Measurements from ENCODE around the gene NDUFS4. TPM values are rescaled to one million over a fixed set of nuclear protein-coding genes. Genes with fewer than 3 reads are reported as not detected.
"Not testable (repeated sequence)": the region's sequence is repeated elsewhere in the genome, so short reads cannot be mapped to it uniquely, and the experiment has no call there.

Gene NDUFS4
- total RNA-seq, 2 experiments from 2014 or later: 52.2 to 69.1 TPM

DNA sequence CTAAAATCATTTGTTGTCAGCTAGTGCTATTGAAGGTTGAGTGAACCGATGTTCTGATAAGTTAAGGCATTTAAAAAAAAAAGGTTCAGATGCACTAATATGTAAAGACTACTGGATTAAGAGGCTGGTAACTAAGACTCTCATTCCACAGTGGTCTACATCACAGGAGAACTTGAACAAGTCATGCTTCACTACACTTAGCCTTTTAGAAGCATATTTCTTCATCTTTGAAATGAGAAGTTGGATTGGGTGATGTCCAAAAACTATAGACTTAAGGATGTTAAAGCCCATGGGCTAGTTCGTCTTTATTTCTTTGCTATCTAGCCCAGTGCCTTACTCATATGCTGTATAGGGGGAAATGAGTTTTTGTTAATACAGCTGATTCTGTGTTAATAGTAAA, 107.2 kb downstream of the NDUFS4 start:
- Mint-ChIP-seq H3K9me3 (ENCODE audit: low read depth) (peaks cover 17% of the 10 kb centered on the region), H3K27ac (no peak overlapping the region), H3K4me1 (no peaks in the 10 kb centered on the region), H3K36me3 (ENCODE audit: low read depth) (peaks cover 62% of the 10 kb centered on the region), H3K4me3 (no peak overlapping the region), H3K27me3 (no peaks in the 10 kb centered on the region)
- intact Hi-C loops (cut with DNase I, micrococcal nuclease): no loop called here
- ChIA-PET CTCF (no interaction called here), POLR2A (no interaction called here)
- no peak for ATAC-seq
- no peak for DNase-seq

- DNase-seq (no peak), ATAC-seq (no peak)
- Mint-ChIP-seq H3K4me1 (no peaks in the 10 kb centered on the region), H3K9me3 (ENCODE audit: low read depth) (no peaks in the 10 kb centered on the region), H3K4me3 (no peak overlapping the region), H3K27me3 (no peaks in the 10 kb centered on the region), H3K36me3 (ENCODE audit: low read depth) (peaks cover 43% of the 10 kb centered on the region), H3K27ac (no peak overlapping the region)
- ChIA-PET CTCF (interaction anchor here (0.6 kb wide), 1 partner anchor 154 kb away, joined by 4 read pairs; no protein-coding TSS in a partner anchor), POLR2A (no interaction called here)
- intact Hi-C loops (cut with DNase I, micrococcal nuclease): no loop called here
Observed at GRCh38 chr5:53671447-53671846, 111.0 kb downstream of the NDUFS4 start.

DNA sequence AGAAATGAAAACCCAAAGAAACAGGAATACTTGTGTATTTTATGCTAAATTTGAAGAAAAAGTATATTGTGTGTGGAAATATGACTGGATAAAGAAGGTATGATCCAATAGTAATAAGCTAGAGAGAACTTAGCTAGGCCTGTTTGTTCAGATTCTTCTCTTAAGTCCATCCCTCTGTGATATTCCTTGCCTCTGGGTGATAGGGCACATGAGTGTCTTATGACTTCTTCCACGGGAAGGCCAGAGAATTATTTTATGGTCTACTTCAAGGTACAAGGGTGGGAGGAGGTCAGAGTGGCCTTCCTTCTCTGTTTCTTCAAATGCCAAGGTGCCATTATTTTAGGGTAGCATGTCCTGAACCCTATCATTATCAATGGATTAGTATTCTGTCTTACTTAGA, 113.7 kb downstream of the NDUFS4 start:
- Mint-ChIP-seq H3K27me3 (no peaks in the 10 kb centered on the region), H3K9me3 (ENCODE audit: low read depth) (peaks cover 4% of the 10 kb centered on the region), H3K4me1 (no peaks in the 10 kb centered on the region), H3K27ac (no peak overlapping the region), H3K4me3 (no peak overlapping the region), H3K36me3 (ENCODE audit: low read depth) (peaks cover 55% of the 10 kb centered on the region)
- POLR2A ChIA-PET: no interaction called here
- no peak for DNase-seq
- intact Hi-C loops (cut with DNase I, micrococcal nuclease): no loop called here
- CTCF ChIA-PET: no interaction called here
- no peak for ATAC-seq

DNA sequence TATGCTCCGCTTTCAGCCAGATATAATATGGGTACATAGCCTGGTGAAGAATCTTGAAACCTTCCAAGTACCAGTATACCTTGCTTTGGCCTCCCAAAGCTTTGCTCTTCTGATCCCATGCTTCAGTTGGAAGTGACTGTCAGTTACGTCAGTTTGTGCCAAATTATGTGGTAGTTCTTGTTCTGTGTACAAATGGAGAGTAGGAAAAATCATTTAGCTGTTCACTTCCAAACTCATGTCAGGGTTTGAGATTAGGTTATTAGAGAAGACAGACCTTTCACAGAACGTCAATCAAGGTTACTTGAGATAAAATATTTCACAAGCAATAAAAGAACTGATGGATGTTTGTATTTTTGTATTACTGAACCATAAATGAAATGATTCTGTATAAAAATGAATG, 117.2 kb downstream of the NDUFS4 start:
- ChIA-PET CTCF (no interaction called here), POLR2A (no interaction called here)
- H3K4me3 Mint-ChIP-seq: no peak overlapping the region
- H3K36me3 Mint-ChIP-seq (ENCODE audit: low read depth): peaks cover 70% of the 10 kb centered on the region
- no peaks in the 10 kb centered on the region for H3K4me1 Mint-ChIP-seq
- no peak overlapping the region for H3K27ac Mint-ChIP-seq
- ATAC-seq (no peak), DNase-seq (no peak)
- no peaks in the 10 kb centered on the region for H3K27me3 Mint-ChIP-seq
- peaks cover 15% of the 10 kb centered on the region for H3K9me3 Mint-ChIP-seq (ENCODE audit: low read depth)
- intact Hi-C loops (cut with DNase I, micrococcal nuclease): no loop called here

- intact Hi-C loops (cut with DNase I, micrococcal nuclease): no loop called here
- no peak overlapping the region for H3K4me3 Mint-ChIP-seq
- H3K27me3 Mint-ChIP-seq: no peaks in the 10 kb centered on the region
- no peak overlapping the region for H3K27ac Mint-ChIP-seq
- no peak for DNase-seq
- peaks cover 76% of the 10 kb centered on the region for H3K36me3 Mint-ChIP-seq (ENCODE audit: low read depth)
- ChIA-PET CTCF (no interaction called here), POLR2A (no interaction called here)
- no peaks in the 10 kb centered on the region for H3K4me1 Mint-ChIP-seq
- no peak for ATAC-seq
- peaks cover 17% of the 10 kb centered on the region for H3K9me3 Mint-ChIP-seq (ENCODE audit: low read depth)
Observed at GRCh38 chr5:53678981-53679660, 118.7 kb downstream of the NDUFS4 start.

DNA sequence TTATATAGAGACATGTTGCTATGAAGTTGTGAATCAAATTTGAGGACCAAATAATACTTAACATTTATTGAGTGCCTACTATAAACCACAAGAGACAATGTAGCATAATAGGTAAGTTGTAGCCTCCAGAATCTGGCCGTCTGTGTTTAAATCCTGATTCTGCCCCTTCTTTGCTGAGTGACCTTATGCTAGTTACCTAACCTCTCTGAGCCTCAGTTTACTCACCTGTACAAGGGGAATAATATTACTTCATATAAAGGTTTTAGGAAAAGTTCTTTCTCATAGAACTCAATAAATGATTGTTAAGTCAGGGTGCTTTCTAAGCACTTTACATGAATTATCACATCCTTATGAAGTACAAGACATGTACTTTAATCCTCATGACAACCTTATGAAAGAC, 120.6 kb downstream of the NDUFS4 start:
- POLR2A ChIA-PET: no interaction called here
- CTCF ChIA-PET: no interaction called here
- intact Hi-C loops (cut with DNase I, micrococcal nuclease): no loop called here
- no peak overlapping the region for H3K4me3 Mint-ChIP-seq
- peaks cover 19% of the 10 kb centered on the region for H3K9me3 Mint-ChIP-seq (ENCODE audit: low read depth)
- DNase-seq (no peak), ATAC-seq (no peak)
- H3K27me3 Mint-ChIP-seq: no peaks in the 10 kb centered on the region
- H3K4me1 Mint-ChIP-seq: no peaks in the 10 kb centered on the region
- H3K36me3 Mint-ChIP-seq (ENCODE audit: low read depth): peaks cover 76% of the 10 kb centered on the region
- H3K27ac Mint-ChIP-seq: no peak overlapping the region

DNA sequence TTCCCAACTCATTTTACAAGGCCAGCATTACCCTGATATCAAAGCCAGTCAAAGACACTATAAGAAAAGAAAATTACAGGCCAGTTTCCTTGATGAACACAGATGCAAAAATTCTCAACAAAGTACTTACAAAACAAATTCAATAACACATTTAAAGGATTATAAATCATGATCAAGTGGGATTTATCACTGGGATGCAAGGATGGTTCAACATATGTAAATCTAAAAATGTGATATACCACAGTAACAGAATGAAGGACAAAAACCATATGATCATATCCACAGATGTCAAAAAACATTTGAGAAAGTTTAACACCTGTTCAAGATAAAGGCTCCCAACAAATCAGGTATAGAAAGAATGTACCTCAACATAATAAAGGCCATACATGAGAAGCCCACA, 130.6 kb downstream of the NDUFS4 start:
- Mint-ChIP-seq H3K4me3 (no peak overlapping the region), H3K36me3 (ENCODE audit: low read depth) (peaks cover 7% of the 10 kb centered on the region), H3K27ac (no peak overlapping the region), H3K27me3 (no peaks in the 10 kb centered on the region), H3K4me1 (no peaks in the 10 kb centered on the region), H3K9me3 (ENCODE audit: low read depth) (peaks cover 33% of the 10 kb centered on the region)
- ATAC-seq (no peak), DNase-seq (no peak)
- CTCF ChIA-PET: no interaction called here
- intact Hi-C loops (cut with DNase I, micrococcal nuclease): no loop called here
- POLR2A ChIA-PET: no interaction called here

GRCh38 chr5:53694520-53695022, 134.1 kb downstream of the NDUFS4 start:
- CTCF ChIA-PET: no interaction called here
- ATAC-seq: no peak
- H3K27me3 Mint-ChIP-seq: no peaks in the 10 kb centered on the region
- POLR2A ChIA-PET: no interaction called here
- H3K4me1 Mint-ChIP-seq: no peaks in the 10 kb centered on the region
- no peak overlapping the region for H3K27ac Mint-ChIP-seq
- DNase-seq: no peak
- no peaks in the 10 kb centered on the region for H3K36me3 Mint-ChIP-seq (ENCODE audit: low read depth)
- H3K4me3 Mint-ChIP-seq: no peak overlapping the region
- intact Hi-C loops (cut with DNase I, micrococcal nuclease): no loop called here
- H3K9me3 Mint-ChIP-seq (ENCODE audit: low read depth): peaks cover 39% of the 10 kb centered on the region

DNA sequence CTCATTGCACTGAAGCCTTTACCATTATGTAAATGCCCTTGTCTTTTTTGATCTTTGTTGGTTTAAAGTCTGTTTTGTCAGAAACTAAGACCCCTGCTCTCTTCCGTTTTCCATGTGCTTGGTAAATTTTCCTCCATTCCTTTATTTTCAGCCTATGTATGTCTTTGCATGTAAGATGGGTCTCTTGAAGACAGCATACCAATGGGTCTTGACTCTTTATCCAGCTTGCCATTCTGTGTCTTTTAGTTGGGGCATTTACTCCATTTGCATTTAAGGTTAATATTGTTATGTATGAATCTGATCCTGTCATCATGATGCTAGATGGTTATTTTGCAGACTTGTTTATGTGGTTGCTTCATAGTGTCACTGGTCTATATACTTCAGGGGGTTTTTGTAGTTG, 150.0 kb downstream of the NDUFS4 start:
- H3K27ac Mint-ChIP-seq; CTCF ChIA-PET; H3K36me3 Mint-ChIP-seq (ENCODE audit: low read depth); DNase-seq; H3K4me1 Mint-ChIP-seq; POLR2A ChIA-PET; ATAC-seq; H3K27me3 Mint-ChIP-seq; H3K4me3 Mint-ChIP-seq; intact Hi-C loops (cut with DNase I, micrococcal nuclease): not testable (repeated sequence)
- H3K9me3 Mint-ChIP-seq (ENCODE audit: low read depth): peaks cover 39% of the 10 kb centered on the region

DNA sequence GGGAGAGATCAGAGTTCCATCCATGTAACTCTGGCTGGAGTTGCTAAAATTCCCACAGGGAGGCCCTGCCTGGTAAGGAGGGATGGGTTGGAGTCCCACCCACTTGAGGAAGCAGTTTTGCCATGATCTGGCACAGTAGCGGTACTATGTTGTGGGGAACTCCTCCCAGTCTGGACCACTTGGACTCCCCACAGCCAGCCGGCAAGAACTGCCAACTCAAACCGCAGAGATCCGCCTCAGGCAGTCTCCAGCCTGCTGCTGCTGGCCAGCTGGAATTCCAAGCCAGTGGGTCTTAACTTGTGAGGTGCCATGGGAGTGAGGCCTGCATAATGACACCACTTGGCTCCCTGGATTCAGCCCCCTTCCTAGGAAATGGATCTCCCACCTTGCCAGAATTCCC, 151.9 kb downstream of the NDUFS4 start:
- intact Hi-C loops (cut with DNase I, micrococcal nuclease): no loop called here

GRCh38 chr5:53713978-53714666, 153.7 kb downstream of the NDUFS4 start:
- CTCF ChIA-PET: no interaction called here
- no peaks in the 10 kb centered on the region for H3K4me1 Mint-ChIP-seq

More for the DNA sequence above, 151.9 kb downstream of the NDUFS4 start:
- CTCF ChIA-PET: no interaction called here
- POLR2A ChIA-PET: no interaction called here
- peaks cover 3% of the 10 kb centered on the region for H3K36me3 Mint-ChIP-seq (ENCODE audit: low read depth)
- H3K4me3 Mint-ChIP-seq: no peak overlapping the region
- ATAC-seq (no peak), DNase-seq (no peak)
- H3K9me3 Mint-ChIP-seq (ENCODE audit: low read depth): peaks cover 40% of the 10 kb centered on the region
- no peaks in the 10 kb centered on the region for H3K4me1 Mint-ChIP-seq
- H3K27ac Mint-ChIP-seq: no peak overlapping the region
- H3K27me3 Mint-ChIP-seq: peaks cover 7% of the 10 kb centered on the region

GRCh38 chr5:53714667-53715010, 154.2 kb downstream of the NDUFS4 start:
- Mint-ChIP-seq H3K36me3 (ENCODE audit: low read depth) (peaks cover 3% of the 10 kb centered on the region), H3K9me3 (ENCODE audit: low read depth) (peaks cover 35% of the 10 kb centered on the region), H3K27me3 (peaks cover 4% of the 10 kb centered on the region), H3K27ac (no peak overlapping the region), H3K4me3 (no peak overlapping the region), H3K4me1 (no peaks in the 10 kb centered on the region)
- intact Hi-C loops (cut with DNase I, micrococcal nuclease): no loop called here
- ChIA-PET CTCF (no interaction called here), POLR2A (no interaction called here)
- ATAC-seq: no peak
- DNase-seq: no peak

More at GRCh38 chr5:53713978-53714666, 153.7 kb downstream of the NDUFS4 start:
- intact Hi-C loops (cut with DNase I, micrococcal nuclease): no loop called here
- Mint-ChIP-seq H3K27me3 (peaks cover 4% of the 10 kb centered on the region), H3K36me3 (ENCODE audit: low read depth) (peaks cover 3% of the 10 kb centered on the region), H3K9me3 (ENCODE audit: low read depth) (peaks cover 40% of the 10 kb centered on the region), H3K27ac (no peak overlapping the region), H3K4me3 (no peak overlapping the region)
- POLR2A ChIA-PET: no interaction called here
- ATAC-seq (no peak), DNase-seq (no peak)
